NCI-H146 treated with DMSO at 0.1 percent for 48 hours (cell line): ENCODE data around the gene VIPR1.
"Not testable (repeated sequence)": the region's sequence is repeated elsewhere in the genome, so short reads cannot be mapped to it uniquely, and the experiment has no call there.

Experiments
- DNase-seq: peaks from one replicate; lab custom pipeline; 2025; ENCODE audit not compliant: unreplicated experiment; lab: John Stamatoyannopoulos, UW

The VIPR1 gene

DNA sequence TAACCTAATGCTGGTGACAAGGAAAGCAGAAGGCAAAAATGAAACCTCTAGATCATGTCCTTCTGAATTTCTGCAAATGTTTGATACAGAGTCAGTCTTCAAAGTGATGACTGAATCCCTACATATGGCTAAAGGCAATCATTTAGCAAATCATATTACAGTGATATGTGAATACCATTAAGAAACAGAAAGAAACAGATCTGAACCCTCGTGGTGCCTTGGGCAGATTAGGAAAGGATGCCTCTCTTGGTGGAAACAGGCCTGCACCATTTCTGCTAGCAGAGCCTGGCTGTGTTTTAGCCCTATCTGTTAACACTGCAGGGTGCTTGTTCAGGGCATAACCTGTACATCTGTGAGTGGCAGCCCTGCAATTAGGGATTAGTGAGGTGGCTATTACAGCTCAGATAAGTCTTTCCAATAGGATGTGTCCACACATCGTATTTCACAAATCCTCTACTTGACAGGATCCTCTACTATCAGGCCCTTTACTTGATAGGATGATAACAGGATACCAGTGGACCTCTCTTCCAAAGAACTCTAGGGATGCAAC lies 67.2 kb downstream of the VIPR1 start:
- DNase-seq = no peak

DNA sequence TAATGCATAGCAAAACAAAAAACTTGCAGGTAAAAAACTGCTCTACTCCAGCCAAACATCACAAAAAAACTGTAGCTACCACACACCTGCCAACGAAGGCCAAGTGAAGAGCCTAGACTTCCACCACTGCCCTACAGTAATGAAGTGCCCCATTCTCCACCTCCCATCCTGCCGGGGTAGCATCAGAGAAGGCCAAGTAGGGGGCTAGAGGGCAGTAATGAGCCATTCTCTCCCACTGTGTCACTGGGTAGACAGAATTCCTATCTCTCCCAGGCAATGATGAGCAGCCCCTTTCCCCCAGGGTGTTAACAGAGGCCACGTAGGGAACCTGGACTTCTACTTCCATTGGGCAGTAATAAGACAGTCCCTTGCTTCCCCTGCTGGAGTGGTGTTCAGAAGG lies 69.8 kb downstream of the VIPR1 start:
- no peak for DNase-seq

DNA sequence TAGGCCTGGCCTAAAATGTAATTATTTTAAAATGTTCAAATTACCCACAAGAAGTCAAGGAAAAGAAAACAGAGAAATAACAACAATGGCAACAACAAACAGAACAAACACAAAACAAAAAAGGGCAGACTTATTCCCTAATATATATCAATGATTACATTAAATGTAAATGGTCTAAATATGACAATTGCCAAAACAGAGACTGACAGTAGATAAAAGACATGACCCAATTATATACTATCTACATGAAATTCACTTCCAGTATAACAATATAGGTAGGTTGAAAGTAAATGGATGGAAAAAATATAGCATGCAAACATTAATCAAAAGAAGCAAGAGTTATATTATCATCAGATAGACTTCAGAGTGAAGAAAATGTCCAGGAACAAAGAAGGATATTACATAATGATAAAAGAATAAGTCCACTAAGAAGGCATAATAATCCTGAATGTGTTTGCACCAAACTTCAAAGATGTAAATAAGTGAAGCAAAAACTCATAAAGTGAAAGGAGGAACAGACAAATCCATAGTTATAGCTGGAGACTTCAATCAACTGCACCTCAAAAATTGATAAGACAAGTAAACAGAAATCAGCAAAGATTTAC lies 72.8 kb downstream of the VIPR1 start:
- no peak for DNase-seq

DNA sequence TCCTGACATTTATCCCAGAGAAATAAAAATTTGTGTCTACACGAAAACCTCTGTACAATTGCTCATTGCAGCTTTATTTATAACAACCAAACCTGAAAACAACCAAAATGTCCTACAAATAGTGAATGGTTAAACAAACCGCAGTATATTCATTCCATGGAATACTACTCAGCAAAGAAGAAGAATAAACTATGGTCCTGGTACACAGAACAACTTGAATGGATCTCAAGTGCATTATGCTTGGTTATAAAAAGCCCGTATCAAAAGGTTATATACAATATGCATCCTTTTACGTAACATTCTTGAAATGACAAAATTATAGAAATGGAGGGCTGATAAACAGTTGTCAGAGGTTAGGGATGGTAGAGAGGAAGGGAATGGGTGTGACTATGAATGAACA lies 75.6 kb downstream of the VIPR1 start:
- DNase-seq = no peak

DNA sequence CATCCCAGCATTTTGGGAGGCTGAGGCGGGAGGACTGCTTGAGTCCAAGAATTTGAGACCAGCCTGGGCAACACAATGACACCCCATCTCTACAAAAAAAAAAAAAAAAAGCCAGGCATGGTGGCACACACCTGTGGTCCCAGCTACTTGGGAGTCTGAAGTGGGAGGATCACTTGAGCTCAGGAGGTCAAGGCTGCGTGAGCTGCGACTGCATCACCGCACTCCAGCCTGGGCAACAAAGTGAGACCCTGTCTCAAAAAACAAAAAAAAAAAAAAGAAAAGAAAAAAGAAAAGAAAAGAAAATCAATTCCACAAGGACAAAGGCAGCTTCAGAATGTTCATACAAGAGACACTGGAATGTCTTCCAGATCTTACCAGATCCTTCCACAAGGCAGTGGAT lies 76.9 kb downstream of the VIPR1 start:
- not testable (repeated sequence) for DNase-seq

DNA sequence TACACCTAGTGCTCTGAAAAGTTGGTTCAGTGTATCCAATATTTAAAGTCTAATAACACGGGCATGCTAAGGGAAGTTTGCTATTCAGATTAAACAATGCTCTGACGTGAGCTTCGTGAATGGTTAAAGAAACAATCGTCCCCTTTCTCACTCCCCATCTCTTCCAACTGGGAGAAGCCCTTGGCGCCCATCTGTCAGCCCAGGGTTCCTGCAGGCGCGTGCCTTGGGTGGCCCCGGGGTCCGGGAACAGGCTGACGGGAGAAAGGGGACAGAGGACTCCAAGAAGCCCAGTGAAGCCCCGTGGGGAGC lies 78.9 kb downstream of the VIPR1 start:
- DNase-seq = no peak

DNA sequence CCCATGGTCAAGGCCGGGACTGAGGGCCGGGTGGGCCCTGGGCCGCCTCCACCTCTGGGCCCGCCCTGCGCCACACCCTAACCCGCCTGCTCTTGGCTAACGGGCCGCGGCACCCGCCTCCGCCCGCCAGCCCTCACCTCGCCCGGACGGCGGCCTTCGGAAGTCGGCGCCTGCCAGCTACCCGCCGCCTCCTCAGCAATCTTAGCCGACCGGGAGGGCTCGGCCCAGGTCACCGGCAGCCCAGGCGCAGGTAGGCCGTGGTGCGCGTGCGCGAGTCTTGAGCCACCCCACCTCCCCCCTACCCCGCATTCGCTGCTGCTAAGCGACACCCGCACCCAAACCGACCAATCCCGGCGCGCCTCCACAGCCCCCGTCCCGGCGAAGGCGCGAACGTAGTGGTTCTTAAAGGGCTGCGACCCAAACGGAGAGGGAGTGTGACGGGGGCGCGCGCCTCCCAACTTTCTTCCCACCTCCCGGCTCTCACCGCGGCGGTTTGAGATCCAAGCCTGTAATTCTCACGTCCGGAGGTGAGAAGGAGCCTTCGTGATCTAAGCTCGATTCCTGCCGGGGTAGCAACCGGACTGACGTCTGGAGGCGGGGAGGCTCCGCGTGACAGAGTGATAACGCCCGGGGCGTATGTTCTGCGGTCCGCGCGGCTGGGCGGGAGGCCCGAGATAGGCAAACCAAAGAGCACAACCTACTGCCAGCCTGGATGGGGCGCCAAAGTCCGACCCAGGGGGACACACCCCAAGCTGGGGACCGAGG lies 79.4 kb downstream of the VIPR1 start, which contains the start of gene SEC22C:
SEC22C (minus strand) TSS at position 259 of the 765 bp plus-strand sequence. CDS start 12,921 bp downstream, outside the sequence.
- peak; percentile 80 for DNase-seq

DNA sequence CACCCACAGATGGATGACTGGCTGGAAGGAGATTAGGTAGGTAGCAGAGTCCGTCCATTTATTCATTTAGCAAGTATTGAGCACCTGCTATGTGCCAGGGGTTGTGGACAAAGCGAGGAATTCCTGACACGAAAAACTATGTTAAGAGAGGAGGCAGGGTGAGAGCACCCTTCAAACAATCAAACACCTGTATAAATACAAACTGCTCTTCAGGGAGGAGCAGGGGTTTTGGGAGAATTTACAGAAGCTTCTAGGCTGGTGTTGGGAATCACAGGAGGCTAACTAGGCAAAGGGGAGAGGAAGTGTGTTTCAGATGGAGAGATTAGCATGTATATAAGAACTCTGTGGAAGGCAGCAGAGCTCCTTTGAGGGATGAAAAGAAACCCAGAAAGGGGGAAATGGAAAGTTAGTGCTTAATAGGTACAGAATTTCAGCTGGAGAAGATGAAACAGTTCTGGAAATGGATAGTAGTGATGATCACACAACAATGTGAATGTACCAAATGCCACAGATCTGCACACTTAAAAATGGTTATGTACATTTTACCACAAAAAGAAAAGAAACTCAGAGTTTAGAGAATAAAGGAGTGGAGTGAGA lies 80.1 kb downstream of the VIPR1 start:
- no peak for DNase-seq
